Neural cell (in vitro differentiated cells): ENCODE results near the gene CRYAB. TPM values are rescaled to one million over a fixed set of nuclear protein-coding genes. Genes with fewer than 3 reads are reported as not detected.

Experiments
- H2AFZ ChIP-seq: fragments of 200-600, 300-800 bp; sonication (generic), shearing (Covaris generic); 2 replicates; pipeline ENCODE4 v1.6.0; 2014; ENCODE audit warnings: low read depth, mild to moderate bottlenecking, antibody characterized with exemption, low read length, moderate library complexity
- H3F3A ChIP-seq: fragments of 200-600 bp; shearing (Covaris generic); 2 replicates; pipeline ENCODE4 v1.6.1; 2016; ENCODE audit warnings: mild to moderate bottlenecking, moderate library complexity, mixed read lengths, antibody characterized with exemption, low read length; ENCODE audit not compliant: insufficient read depth, poor library complexity, severe bottlenecking
- H3K27ac ChIP-seq: fragments of 200-600, 300-800 bp; sonication (generic), shearing (Covaris generic); 2 replicates; pipeline ENCODE4 v1.5.1; 2014; ENCODE audit warnings: mild to moderate bottlenecking, low read length, moderate library complexity
- H3K27me3 ChIP-seq: fragments of 300-800, 200-600 bp; sonication (generic), shearing (Covaris generic); 2 replicates; pipeline ENCODE4 v1.6.0; 2014; ENCODE audit warnings: mild to moderate bottlenecking, low read depth, low read length, moderate library complexity; ENCODE audit not compliant: insufficient read depth
- H3K36me3 ChIP-seq: fragments of 300-800, 200-600 bp; sonication (generic), shearing (Covaris generic); 2 replicates; pipeline ENCODE4 v1.5.1; 2014; ENCODE audit warnings: mild to moderate bottlenecking, antibody characterized with exemption, low read length, moderate library complexity; ENCODE audit not compliant: insufficient read depth
- H3K4me2 ChIP-seq: fragments of 300-800, 200-600 bp; sonication (generic), shearing (Covaris generic); 2 replicates; pipeline ENCODE4 v1.6.0; 2014; ENCODE audit warnings: mild to moderate bottlenecking, low read length
- H3K4me3 ChIP-seq: fragments of 300-800, 200-600 bp; sonication (generic), shearing (Covaris generic); 2 replicates; pipeline ENCODE4 v1.5.1; 2014; ENCODE audit warnings: mild to moderate bottlenecking, low read length, moderate library complexity
- H3K79me2 ChIP-seq: fragments of 200-600 bp; shearing (Covaris generic); replicated peaks from 2 replicates; pipeline ENCODE4 v1.6.0; 2014; ENCODE audit warnings: mild to moderate bottlenecking, low read length, moderate library complexity; ENCODE audit not compliant: insufficient read depth
- H3K9ac ChIP-seq: fragments of 300-800, 200-600 bp; sonication (generic), shearing (Covaris generic); 2 replicates; pipeline ENCODE4 v1.6.1; 2016; ENCODE audit warnings: mild to moderate bottlenecking, low read length, mixed read lengths
- H3K9me2 ChIP-seq: fragments of 200-600 bp; shearing (Covaris generic); 2 replicates; pipeline ENCODE4 v1.6.1; 2016; ENCODE audit warnings: mild to moderate bottlenecking, low read length, mixed read lengths; ENCODE audit not compliant: insufficient read depth
- H3K9me3 ChIP-seq: fragments of 200-600, 300-800 bp; sonication (generic), shearing (Covaris generic); 2 replicates; pipeline ENCODE4 v1.6.1; 2016; ENCODE audit warnings: mild to moderate bottlenecking, mixed run types, low read length, moderate library complexity, mixed read lengths
- H4K20me1 ChIP-seq: fragments of 200-600 bp; shearing (Covaris generic); 2 replicates; pipeline ENCODE4 v1.6.1; 2016; ENCODE audit warnings: mild to moderate bottlenecking, mixed run types; ENCODE audit not compliant: insufficient read depth
- CTCF ChIP-seq: fragments of 450-650 bp; IDR thresholded peaks from 2 replicates; pipeline ENCODE4 v1.5.1; 2014; ENCODE audit warnings: antibody characterized with exemption, mild to moderate bottlenecking, moderate library complexity; ENCODE audit not compliant: poor library complexity, severe bottlenecking
- EP300 ChIP-seq: fragments of 450-650 bp; conservative IDR thresholded peaks from 2 replicates; pipeline ENCODE4 v1.6.1; 2014; ENCODE audit warnings: antibody characterized with exemption, mild to moderate bottlenecking, moderate library complexity; ENCODE audit not compliant: poor library complexity, severe bottlenecking
- EZH2 ChIP-seq: fragments of 200-600, 300-800 bp; shearing (Covaris generic), sonication (generic); IDR thresholded peaks from 2 replicates; pipeline ENCODE4 v1.6.1; 2014; ENCODE audit warnings: antibody characterized with exemption, low read length, borderline replicate concordance, mild to moderate bottlenecking; ENCODE audit not compliant: insufficient read depth, poor library complexity, severe bottlenecking
- MXI1 ChIP-seq: fragments of 450-650 bp; conservative IDR thresholded peaks from 2 replicates; pipeline ENCODE4 v1.6.1; 2014; ENCODE audit warnings: antibody characterized with exemption, mild to moderate bottlenecking; ENCODE audit not compliant: poor library complexity, severe bottlenecking
- POLR2AphosphoS5 ChIP-seq: IDR thresholded peaks from 2 replicates; pipeline ENCODE4 v1.6.1; 2012
- RAD21 ChIP-seq: fragments of 450-650 bp; conservative IDR thresholded peaks from 2 replicates; pipeline ENCODE4 v1.6.1; 2014; ENCODE audit warnings: antibody characterized with exemption, mild to moderate bottlenecking, moderate library complexity
- SMC3 ChIP-seq: fragments of 450-650 bp; conservative IDR thresholded peaks from 2 replicates; pipeline ENCODE4 v1.6.1; 2014; ENCODE audit warnings: antibody characterized with exemption, mild to moderate bottlenecking, moderate library complexity; ENCODE audit not compliant: poor library complexity
- TAF1 ChIP-seq: IDR thresholded peaks from 2 replicates; pipeline ENCODE4 v1.6.1; 2012; ENCODE audit warnings: low read depth
- polyA plus RNA-seq: library from polyadenylated mRNA; depleted of rRNA; stranded (reverse); fragments of >200 nt; gene quantifications from 2 replicates; pipeline ENCODE4 v1.2.3, GENCODE V29; 2014
- TF ChIP-seq, protein P1 (sequence below): IDR thresholded peaks from 2 replicates; pipeline ENCODE4 v1.6.1; 2012; ENCODE audit warnings: borderline replicate concordance

The CRYAB gene
- polyA plus RNA-seq, 1 donor from 2014 or later = not detected

DNA sequence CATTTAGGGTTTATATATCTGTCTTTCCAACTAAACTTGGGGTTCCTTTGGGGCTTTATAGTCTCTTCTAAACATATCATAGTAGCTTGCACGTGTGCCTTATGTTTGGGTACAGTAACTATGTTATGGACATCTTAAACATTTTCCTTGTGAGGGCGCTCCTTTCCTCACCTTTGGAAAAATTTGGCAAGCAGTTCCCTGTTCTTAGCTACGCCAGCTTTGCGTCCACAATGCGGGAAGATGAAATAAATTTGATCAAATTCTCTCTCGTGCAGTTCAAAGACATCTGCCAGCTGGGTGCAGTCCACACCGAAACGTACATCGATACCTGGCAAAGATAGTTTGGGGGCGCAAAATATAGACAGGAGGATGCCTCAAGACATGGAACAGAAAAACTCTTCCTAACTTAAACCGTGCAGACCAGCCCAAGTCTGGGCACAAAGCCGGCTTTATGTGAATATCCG, 33.2 kb downstream of the CRYAB start:
- H3K36me3 ChIP-seq = no peaks in the 10 kb centered on the region
- H3K4me2 ChIP-seq = peak overlapping the region; percentile 93
- H4K20me1 ChIP-seq = no peaks in the 10 kb centered on the region
- no peaks in the 10 kb centered on the region for H3K27me3 ChIP-seq
- H3K9ac ChIP-seq = peak overlapping the region; percentile 91
- H3F3A ChIP-seq = peaks cover 6% of the 10 kb centered on the region
- no peaks in the 10 kb centered on the region for H3K79me2 ChIP-seq
- peak overlapping the region; percentile 97 for H3K27ac ChIP-seq
- no peaks in the 10 kb centered on the region for H3K9me3 ChIP-seq
- H2AFZ ChIP-seq = peak overlapping the region; percentile 78
- TF ChIP-seq RAD21 (no peak), POLR2AphosphoS5 (no peak), MXI1 (no peak), CTCF (no peak), TAF1 (no peak), EP300 (no peak), EZH2 (no peak), SMC3 (no peak)
- TF ChIP-seq, protein P1, sequence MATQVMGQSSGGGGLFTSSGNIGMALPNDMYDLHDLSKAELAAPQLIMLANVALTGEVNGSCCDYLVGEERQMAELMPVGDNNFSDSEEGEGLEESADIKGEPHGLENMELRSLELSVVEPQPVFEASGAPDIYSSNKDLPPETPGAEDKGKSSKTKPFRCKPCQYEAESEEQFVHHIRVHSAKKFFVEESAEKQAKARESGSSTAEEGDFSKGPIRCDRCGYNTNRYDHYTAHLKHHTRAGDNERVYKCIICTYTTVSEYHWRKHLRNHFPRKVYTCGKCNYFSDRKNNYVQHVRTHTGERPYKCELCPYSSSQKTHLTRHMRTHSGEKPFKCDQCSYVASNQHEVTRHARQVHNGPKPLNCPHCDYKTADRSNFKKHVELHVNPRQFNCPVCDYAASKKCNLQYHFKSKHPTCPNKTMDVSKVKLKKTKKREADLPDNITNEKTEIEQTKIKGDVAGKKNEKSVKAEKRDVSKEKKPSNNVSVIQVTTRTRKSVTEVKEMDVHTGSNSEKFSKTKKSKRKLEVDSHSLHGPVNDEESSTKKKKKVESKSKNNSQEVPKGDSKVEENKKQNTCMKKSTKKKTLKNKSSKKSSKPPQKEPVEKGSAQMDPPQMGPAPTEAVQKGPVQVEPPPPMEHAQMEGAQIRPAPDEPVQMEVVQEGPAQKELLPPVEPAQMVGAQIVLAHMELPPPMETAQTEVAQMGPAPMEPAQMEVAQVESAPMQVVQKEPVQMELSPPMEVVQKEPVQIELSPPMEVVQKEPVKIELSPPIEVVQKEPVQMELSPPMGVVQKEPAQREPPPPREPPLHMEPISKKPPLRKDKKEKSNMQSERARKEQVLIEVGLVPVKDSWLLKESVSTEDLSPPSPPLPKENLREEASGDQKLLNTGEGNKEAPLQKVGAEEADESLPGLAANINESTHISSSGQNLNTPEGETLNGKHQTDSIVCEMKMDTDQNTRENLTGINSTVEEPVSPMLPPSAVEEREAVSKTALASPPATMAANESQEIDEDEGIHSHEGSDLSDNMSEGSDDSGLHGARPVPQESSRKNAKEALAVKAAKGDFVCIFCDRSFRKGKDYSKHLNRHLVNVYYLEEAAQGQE = no peak
- no peaks in the 10 kb centered on the region for H3K9me2 ChIP-seq
- peak overlapping the region; percentile 88 for H3K4me3 ChIP-seq

GRCh38 chr11:111871693-111872161, 39.8 kb downstream of the CRYAB start:
- Histone ChIP-seq H3K36me3 (no peaks in the 10 kb centered on the region), H3K27ac (peak overlapping the region; percentile 80), H3F3A (peaks cover 3% of the 10 kb centered on the region), H3K79me2 (peaks cover 16% of the 10 kb centered on the region), H3K9me3 (no peaks in the 10 kb centered on the region), H3K27me3 (no peaks in the 10 kb centered on the region), H2AFZ (peak overlapping the region; percentile 71), H3K4me2 (peak overlapping the region; percentile 53), H3K4me3 (peak overlapping the region; percentile 77), H4K20me1 (no peaks in the 10 kb centered on the region), H3K9ac (peak overlapping the region; percentile 81), H3K9me2 (no peaks in the 10 kb centered on the region)
- TF ChIP-seq TAF1 (no peak), EZH2 (no peak), CTCF (no peak), EP300 (no peak), RAD21 (no peak), SMC3 (no peak), POLR2AphosphoS5 (no peak), MXI1 (no peak)
- TF ChIP-seq, protein P1 = no peak
